Panc1 (cell line): Measurements from ENCODE around the gene FABP2. TPM values are rescaled to one million over a fixed set of nuclear protein-coding genes. Genes with fewer than 3 reads are reported as not detected.

ENCODE experiments used
- ATAC-seq: fragments of 200-7000 bp; cut with Tn5 transposase; 2 replicates; pipeline ENCODE4 v1.9.1; 2020; ENCODE audit warnings: mild to moderate bottlenecking, moderate library complexity
- BruUV-seq: library from RNA; stranded (reverse); fragments of 400-500 nt; replicated peaks from 2 replicates; lab custom pipeline; 2021; lab: Mats Ljungman, UMichigan
- CTCF ChIA-PET: fragments of 300-600 bp; sonication (Branson Sonifier 250); formaldehyde crosslinking; loops from one replicate; lab custom pipeline; 2022; ENCODE audit warnings: antibody characterized with exemption; lab: Charles Lee
- POLR2A ChIA-PET: fragments of 300-600 bp; sonication (Branson Sonifier 250); formaldehyde crosslinking; loops from one replicate; lab custom pipeline; 2022; ENCODE audit warnings: antibody characterized with exemption; lab: Charles Lee
- DNase-seq: peaks from one replicate; pipeline ENCODE4 v3.0.0-alpha.2; 2010; ENCODE audit warnings: low read depth, low spot score
- H3K27ac ChIP-seq: 2 replicates; pipeline ENCODE4 v1.5.1; 2011; ENCODE audit warnings: mild to moderate bottlenecking, low read length, inconsistent platforms
- H3K27me3 ChIP-seq: fragments of 200-500 bp; sonication (Bioruptor generic); 2 replicates; pipeline ENCODE4 v1.6.0; 2014; ENCODE audit warnings: low read length, inconsistent platforms; ENCODE audit not compliant: control insufficient read depth, insufficient read depth
- H3K36me3 ChIP-seq: fragments of 200-500 bp; sonication (Bioruptor generic); 2 replicates; pipeline ENCODE4 v1.5.1; 2014; ENCODE audit warnings: inconsistent platforms, mild to moderate bottlenecking, low read length, moderate library complexity; ENCODE audit not compliant: control insufficient read depth, insufficient read depth
- H3K4me1 ChIP-seq: 2 replicates; pipeline ENCODE4 v1.5.1; 2011; ENCODE audit warnings: inconsistent platforms, mild to moderate bottlenecking, low read length, moderate library complexity; ENCODE audit not compliant: control insufficient read depth, insufficient read depth
- H3K4me3 ChIP-seq, 2 experiments: 2 replicates each; pipeline ENCODE4 v1.5.1; 2011 to 2012; ENCODE audit warnings: low read depth in 2 of 2, low read length in 2 of 2, mild to moderate bottlenecking in 2 of 2, inconsistent platforms in 1 of 2, moderate library complexity in 1 of 2
- H3K9me3 ChIP-seq: fragments of 200-500 bp; sonication (Bioruptor generic); 2 replicates; pipeline ENCODE4 v1.5.1; 2014; ENCODE audit warnings: low read depth, mild to moderate bottlenecking, inconsistent platforms, low read length, moderate library complexity; ENCODE audit not compliant: control insufficient read depth, insufficient read depth
- CTCF ChIP-seq: fragments of 450-650 bp; IDR thresholded peaks from 2 replicates; pipeline ENCODE4 v1.5.1; 2017; ENCODE audit warnings: mild to moderate bottlenecking
- POLR2AphosphoS5 ChIP-seq: IDR thresholded peaks from 2 replicates; pipeline ENCODE4 v1.6.1; 2012; ENCODE audit warnings: mild to moderate bottlenecking, low read depth, low read length, moderate library complexity
- SIN3A ChIP-seq: IDR thresholded peaks from 2 replicates; pipeline ENCODE4 v1.6.1; 2012; ENCODE audit warnings: low read depth, mild to moderate bottlenecking, low read length, moderate library complexity, borderline replicate concordance; ENCODE audit not compliant: insufficient read depth
- TCF7L2 ChIP-seq: IDR thresholded peaks from 2 replicates; pipeline ENCODE4 v1.6.1; 2011; ENCODE audit warnings: mild to moderate bottlenecking, low read depth, low read length, inconsistent platforms
- in situ Hi-C: cut with HindIII; loops from 2 replicates; pipeline ENCODE4 v1.10.0; 2016; ENCODE audit warnings: low sequenced_read_pairs, low pct_unique_long_range_greater_than_20kb
- intact Hi-C: fragments of 100-400 bp; cut with micrococcal nuclease; formaldehyde crosslinking; loops from one replicate; pipeline ENCODE4 v1.10.0; 2022; ENCODE audit not compliant: unreplicated experiment
- total RNA-seq: library from RNA; stranded (reverse); gene quantifications from one replicate; pipeline ENCODE4 v1.2.1, GENCODE V29; 2021; ENCODE audit not compliant: unreplicated experiment
- TF ChIP-seq, protein P1 (sequence below), 2 experiments: IDR thresholded peaks; 2 replicates each; pipeline ENCODE4 v1.6.1; 2011 to 2012; ENCODE audit warnings: low read depth in 2 of 2, control low read depth in 1 of 2, low read length in 1 of 2, mild to moderate bottlenecking in 1 of 2, moderate library complexity in 1 of 2; ENCODE audit not compliant: insufficient read depth in 1 of 2

The FABP2 gene
- total RNA-seq, 1 experiment from 2014 or later = not detected

GRCh38 chr4:119271361-119272085 lies 50.4 kb downstream of the FABP2 start:
- Histone ChIP-seq H3K27ac (no peak overlapping the region), H3K36me3 (no peaks in the 10 kb centered on the region; the same call in 1 of the 2 replicates), H3K27me3 (no peaks in the 10 kb centered on the region), H3K4me1 (no peaks in the 10 kb centered on the region), H3K9me3 (no peaks in the 10 kb centered on the region), H3K4me3 (no peak overlapping the region)
- intact Hi-C loops (no loop called here), in situ Hi-C loops (no loop called here)
- ChIA-PET POLR2A (no interaction called here), CTCF (no interaction called here)
- TF ChIP-seq SIN3A (no peak), TCF7L2 (no peak), POLR2AphosphoS5 (no peak), CTCF (no peak)
- TF ChIP-seq, protein P1, sequence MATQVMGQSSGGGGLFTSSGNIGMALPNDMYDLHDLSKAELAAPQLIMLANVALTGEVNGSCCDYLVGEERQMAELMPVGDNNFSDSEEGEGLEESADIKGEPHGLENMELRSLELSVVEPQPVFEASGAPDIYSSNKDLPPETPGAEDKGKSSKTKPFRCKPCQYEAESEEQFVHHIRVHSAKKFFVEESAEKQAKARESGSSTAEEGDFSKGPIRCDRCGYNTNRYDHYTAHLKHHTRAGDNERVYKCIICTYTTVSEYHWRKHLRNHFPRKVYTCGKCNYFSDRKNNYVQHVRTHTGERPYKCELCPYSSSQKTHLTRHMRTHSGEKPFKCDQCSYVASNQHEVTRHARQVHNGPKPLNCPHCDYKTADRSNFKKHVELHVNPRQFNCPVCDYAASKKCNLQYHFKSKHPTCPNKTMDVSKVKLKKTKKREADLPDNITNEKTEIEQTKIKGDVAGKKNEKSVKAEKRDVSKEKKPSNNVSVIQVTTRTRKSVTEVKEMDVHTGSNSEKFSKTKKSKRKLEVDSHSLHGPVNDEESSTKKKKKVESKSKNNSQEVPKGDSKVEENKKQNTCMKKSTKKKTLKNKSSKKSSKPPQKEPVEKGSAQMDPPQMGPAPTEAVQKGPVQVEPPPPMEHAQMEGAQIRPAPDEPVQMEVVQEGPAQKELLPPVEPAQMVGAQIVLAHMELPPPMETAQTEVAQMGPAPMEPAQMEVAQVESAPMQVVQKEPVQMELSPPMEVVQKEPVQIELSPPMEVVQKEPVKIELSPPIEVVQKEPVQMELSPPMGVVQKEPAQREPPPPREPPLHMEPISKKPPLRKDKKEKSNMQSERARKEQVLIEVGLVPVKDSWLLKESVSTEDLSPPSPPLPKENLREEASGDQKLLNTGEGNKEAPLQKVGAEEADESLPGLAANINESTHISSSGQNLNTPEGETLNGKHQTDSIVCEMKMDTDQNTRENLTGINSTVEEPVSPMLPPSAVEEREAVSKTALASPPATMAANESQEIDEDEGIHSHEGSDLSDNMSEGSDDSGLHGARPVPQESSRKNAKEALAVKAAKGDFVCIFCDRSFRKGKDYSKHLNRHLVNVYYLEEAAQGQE (IDR thresholded peaks at IDR 0.05; ENCODE audit: insufficient read depth in 1 of 2, low read depth in 2 of 2, low read length in 1 of 2) = no peak
- BruUV-seq = no TSS peak
- ATAC-seq = no peak
- DNase-seq = no peak

- no TSS peak for BruUV-seq
- ATAC-seq = no peak
- POLR2A ChIA-PET = no interaction called here
- H3K4me1 ChIP-seq = no peaks in the 10 kb centered on the region
- H3K4me3 ChIP-seq = no peak overlapping the region
- DNase-seq = no peak
- no peaks in the 10 kb centered on the region for H3K9me3 ChIP-seq
- CTCF ChIA-PET = no interaction called here
- intact Hi-C loops (no loop called here), in situ Hi-C loops (no loop called here)
- H3K36me3 ChIP-seq = no peaks in the 10 kb centered on the region; the same call in 1 of the 2 replicates
- no peak overlapping the region for H3K27ac ChIP-seq
- TF ChIP-seq TCF7L2 = no peak
- no peak for TF ChIP-seq SIN3A
- TF ChIP-seq, protein P1 (IDR thresholded peaks at IDR 0.05; ENCODE audit: insufficient read depth in 1 of 2, low read depth in 2 of 2, low read length in 1 of 2) = no peak
- no peak for TF ChIP-seq POLR2AphosphoS5
- TF ChIP-seq CTCF = no peak
- H3K27me3 ChIP-seq = no peaks in the 10 kb centered on the region
Measured at GRCh38 chr4:119268466-119268865, 53.5 kb downstream of the FABP2 start.
